GM21619 (cell line): ENCODE data around the gene AK6.
"Not testable (repeated sequence)": the region's sequence is repeated elsewhere in the genome, so short reads cannot be mapped to it uniquely, and the experiment has no call there.

Experiments
- ATAC-seq: cut with Tn5 transposase; IDR thresholded peaks from one replicate; pipeline ENCODE4 v1.9.1; 2021; ENCODE audit not compliant: unreplicated experiment

AK6 gene

GRCh38 chr5:69341520-69342161 is 27.7 kb downstream of the AK6 start:
- no peak for ATAC-seq

- no peak for ATAC-seq
These were observed 33.9 kb downstream of the AK6 start for GRCh38 chr5:69335341-69335935.

- ATAC-seq, result peak; percentile 58
These were observed 34.5 kb downstream of the AK6 start for GRCh38 chr5:69334793-69335268.

GRCh38 chr5:69333668-69334315 is 35.5 kb downstream of the AK6 start:
- not testable (repeated sequence) for ATAC-seq

- no peak for ATAC-seq
These were observed 37.5 kb downstream of the AK6 start for GRCh38 chr5:69331528-69332445.

GRCh38 chr5:69329905-69330489 is 39.3 kb downstream of the AK6 start:
- ATAC-seq, result no peak

- no peak for ATAC-seq
These were observed 43.0 kb downstream of the AK6 start for GRCh38 chr5:69326365-69326764.

- no peak for ATAC-seq
These were observed 51.9 kb downstream of the AK6 start for GRCh38 chr5:69317391-69317790.

GRCh38 chr5:69315972-69316371 is 53.3 kb downstream of the AK6 start:
- ATAC-seq, result no peak

GRCh38 chr5:69313428-69313827 is 55.9 kb downstream of the AK6 start:
- ATAC-seq, result no peak

GRCh38 chr5:69312459-69313160 is 56.7 kb downstream of the AK6 start:
- no peak for ATAC-seq

- no peak for ATAC-seq
These were observed 59.9 kb downstream of the AK6 start for GRCh38 chr5:69309380-69309779.

- ATAC-seq, result no peak
These were observed 61.2 kb downstream of the AK6 start for GRCh38 chr5:69308046-69308553.

- no peak for ATAC-seq
These were observed 63.8 kb downstream of the AK6 start for GRCh38 chr5:69305512-69305911.
